ENCODE results near the gene KCNH1.

GRCh38 chr1:210981490-210981889 lies 152.5 kb downstream of the KCNH1 start:
- TF ChIP-seq CREB1 (IDR thresholded peaks at IDR 0.05; ENCODE audit: low read depth), result no peak
- TF ChIP-seq USF1 (IDR thresholded peaks at IDR 0.05), result no peak
- TF ChIP-seq FOXM1 (IDR thresholded peaks at IDR 0.05; ENCODE audit: borderline replicate concordance, low read depth), result no peak
- no peak for TF ChIP-seq TAF1 (IDR thresholded peaks at IDR 0.05; ENCODE audit: low read depth)
- TF ChIP-seq EP300 (IDR thresholded peaks at IDR 0.05; ENCODE audit: borderline replicate concordance), result no peak
- no peak for TF ChIP-seq RAD21 (IDR thresholded peaks at IDR 0.05; ENCODE audit: low read depth)
- no peak for TF ChIP-seq REST (IDR thresholded peaks at IDR 0.05; ENCODE audit: low read depth)
- TF ChIP-seq CEBPB (IDR thresholded peaks at IDR 0.05), result no peak
- no peak for TF ChIP-seq YY1 (IDR thresholded peaks at IDR 0.05; ENCODE audit: low read depth)
